GM21825 (cell line): ENCODE results near the gene TMEM52B.

ENCODE experiments used
- ATAC-seq: cut with Tn5 transposase; IDR thresholded peaks from one replicate; pipeline ENCODE4 v1.9.1; 2021; ENCODE audit warnings: mild to moderate bottlenecking, moderate library complexity; ENCODE audit not compliant: unreplicated experiment

Gene TMEM52B

GRCh38 chr12:10236720-10237119 is 57.9 kb downstream of the TMEM52B start:
- ATAC-seq: no peak

GRCh38 chr12:10238526-10238925 is 59.7 kb downstream of the TMEM52B start:
- no peak for ATAC-seq

GRCh38 chr12:10241290-10241689 is 62.5 kb downstream of the TMEM52B start:
- ATAC-seq: no peak
